ENCODE measurements around the gene GALNT17.

GALNT17 gene

DNA sequence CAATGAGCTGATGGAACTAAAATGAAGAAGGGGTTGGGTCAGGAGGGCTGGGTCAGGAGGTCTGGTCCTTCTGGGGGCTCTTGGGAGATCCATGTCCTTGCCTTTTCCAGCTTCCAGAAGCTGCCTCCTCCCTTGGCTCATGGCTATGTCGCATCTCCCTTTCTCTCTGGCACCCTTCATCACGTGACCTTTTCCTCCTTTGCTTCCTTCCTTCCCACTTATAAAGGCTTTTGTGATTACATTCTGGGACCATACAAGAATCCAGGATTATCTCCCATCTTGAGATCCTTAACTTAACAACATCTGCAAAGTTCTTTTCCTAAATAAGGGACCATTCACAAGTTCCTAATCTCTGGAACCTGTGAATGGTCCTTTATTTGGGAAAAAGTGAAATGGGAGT lies 290.2 kb downstream of the GALNT17 start:
- Histone ChIP-seq H3K4me1 (ENCODE audit: control insufficient read depth, insufficient read depth, low read length) (no peaks in the 10 kb centered on the region), H3K36me3 (ENCODE audit: control insufficient read depth in 2 of 2, insufficient read depth in 1 of 2, low read length in 2 of 2) (no peaks in the 10 kb centered on the region), H3K9me3 (ENCODE audit: control insufficient read depth, insufficient read depth, low read depth, low read length) (no peaks in the 10 kb centered on the region), H3K4me3 (ENCODE audit: low read depth, low read length) (no peak overlapping the region), H3K27ac (ENCODE audit: extremely low read depth, low read depth, low read length) (no peak overlapping the region)
- ChIA-PET CTCF (no interaction called here), POLR2A (interaction anchor here (0.7 kb wide), 1 partner anchor 478 kb away, joined by 4 read pairs; no protein-coding TSS in a partner anchor)
- TF ChIP-seq ZNF571 (tag by site-specific recombination; IDR thresholded peaks at IDR 0.05) (no peak), ZNF701 (tag by site-specific recombination; IDR thresholded peaks at IDR 0.05) (no peak), ZBTB1 (tag by site-specific recombination; IDR thresholded peaks at IDR 0.05) (no peak), ZNF558 (tag by site-specific recombination; IDR thresholded peaks at IDR 0.05) (no peak), ZNF777 (tag by site-specific recombination; IDR thresholded peaks at IDR 0.05; ENCODE audit: borderline replicate concordance) (no peak), TCF7L2 (IDR thresholded peaks at IDR 0.05; ENCODE audit: borderline replicate concordance, low read depth, low read length) (no peak), ZNF670 (tag by site-specific recombination; IDR thresholded peaks at IDR 0.05; ENCODE audit: low read depth) (no peak), ZNF10 (tag by site-specific recombination; IDR thresholded peaks at IDR 0.05) (no peak), ZNF555 (tag by site-specific recombination; conservative IDR thresholded peaks at IDR 0.05) (no peak), KLF8 (tag by site-specific recombination; IDR thresholded peaks at IDR 0.05) (no peak), ZNF169 (tag by site-specific recombination; IDR thresholded peaks at IDR 0.05) (no peak), ZNF544 (tag by site-specific recombination; IDR thresholded peaks at IDR 0.05) (no peak), SP7 (tag by site-specific recombination; IDR thresholded peaks at IDR 0.05) (no peak), ZNF174 (tag by site-specific recombination; IDR thresholded peaks at IDR 0.05) (no peak)
- TF ChIP-seq, protein P1, sequence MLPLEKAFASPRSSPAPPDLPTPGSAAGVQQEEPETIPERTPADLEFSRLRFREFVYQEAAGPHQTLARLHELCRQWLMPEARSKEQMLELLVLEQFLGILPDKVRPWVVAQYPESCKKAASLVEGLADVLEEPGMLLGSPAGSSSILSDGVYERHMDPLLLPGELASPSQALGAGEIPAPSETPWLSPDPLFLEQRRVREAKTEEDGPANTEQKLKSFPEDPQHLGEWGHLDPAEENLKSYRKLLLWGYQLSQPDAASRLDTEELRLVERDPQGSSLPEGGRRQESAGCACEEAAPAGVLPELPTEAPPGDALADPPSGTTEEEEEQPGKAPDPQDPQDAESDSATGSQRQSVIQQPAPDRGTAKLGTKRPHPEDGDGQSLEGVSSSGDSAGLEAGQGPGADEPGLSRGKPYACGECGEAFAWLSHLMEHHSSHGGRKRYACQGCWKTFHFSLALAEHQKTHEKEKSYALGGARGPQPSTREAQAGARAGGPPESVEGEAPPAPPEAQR (tag by site-specific recombination; IDR thresholded peaks at IDR 0.05) = no peak
- TF ChIP-seq, protein P2, sequence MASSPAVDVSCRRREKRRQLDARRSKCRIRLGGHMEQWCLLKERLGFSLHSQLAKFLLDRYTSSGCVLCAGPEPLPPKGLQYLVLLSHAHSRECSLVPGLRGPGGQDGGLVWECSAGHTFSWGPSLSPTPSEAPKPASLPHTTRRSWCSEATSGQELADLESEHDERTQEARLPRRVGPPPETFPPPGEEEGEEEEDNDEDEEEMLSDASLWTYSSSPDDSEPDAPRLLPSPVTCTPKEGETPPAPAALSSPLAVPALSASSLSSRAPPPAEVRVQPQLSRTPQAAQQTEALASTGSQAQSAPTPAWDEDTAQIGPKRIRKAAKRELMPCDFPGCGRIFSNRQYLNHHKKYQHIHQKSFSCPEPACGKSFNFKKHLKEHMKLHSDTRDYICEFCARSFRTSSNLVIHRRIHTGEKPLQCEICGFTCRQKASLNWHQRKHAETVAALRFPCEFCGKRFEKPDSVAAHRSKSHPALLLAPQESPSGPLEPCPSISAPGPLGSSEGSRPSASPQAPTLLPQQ (tag by site-specific recombination; IDR thresholded peaks at IDR 0.05) = no peak
- TF ChIP-seq, protein P3, sequence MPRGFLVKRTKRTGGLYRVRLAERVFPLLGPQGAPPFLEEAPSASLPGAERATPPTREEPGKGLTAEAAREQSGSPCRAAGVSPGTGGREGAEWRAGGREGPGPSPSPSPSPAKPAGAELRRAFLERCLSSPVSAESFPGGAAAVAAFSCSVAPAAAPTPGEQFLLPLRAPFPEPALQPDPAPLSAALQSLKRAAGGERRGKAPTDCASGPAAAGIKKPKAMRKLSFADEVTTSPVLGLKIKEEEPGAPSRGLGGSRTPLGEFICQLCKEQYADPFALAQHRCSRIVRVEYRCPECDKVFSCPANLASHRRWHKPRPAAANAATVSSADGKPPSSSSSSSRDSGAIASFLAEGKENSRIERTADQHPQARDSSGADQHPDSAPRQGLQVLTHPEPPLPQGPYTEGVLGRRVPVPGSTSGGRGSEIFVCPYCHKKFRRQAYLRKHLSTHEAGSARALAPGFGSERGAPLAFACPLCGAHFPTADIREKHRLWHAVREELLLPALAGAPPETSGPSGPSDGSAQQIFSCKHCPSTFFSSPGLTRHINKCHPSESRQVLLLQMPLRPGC (tag by site-specific recombination; IDR thresholded peaks at IDR 0.05) = no peak
- TF ChIP-seq, protein P4, sequence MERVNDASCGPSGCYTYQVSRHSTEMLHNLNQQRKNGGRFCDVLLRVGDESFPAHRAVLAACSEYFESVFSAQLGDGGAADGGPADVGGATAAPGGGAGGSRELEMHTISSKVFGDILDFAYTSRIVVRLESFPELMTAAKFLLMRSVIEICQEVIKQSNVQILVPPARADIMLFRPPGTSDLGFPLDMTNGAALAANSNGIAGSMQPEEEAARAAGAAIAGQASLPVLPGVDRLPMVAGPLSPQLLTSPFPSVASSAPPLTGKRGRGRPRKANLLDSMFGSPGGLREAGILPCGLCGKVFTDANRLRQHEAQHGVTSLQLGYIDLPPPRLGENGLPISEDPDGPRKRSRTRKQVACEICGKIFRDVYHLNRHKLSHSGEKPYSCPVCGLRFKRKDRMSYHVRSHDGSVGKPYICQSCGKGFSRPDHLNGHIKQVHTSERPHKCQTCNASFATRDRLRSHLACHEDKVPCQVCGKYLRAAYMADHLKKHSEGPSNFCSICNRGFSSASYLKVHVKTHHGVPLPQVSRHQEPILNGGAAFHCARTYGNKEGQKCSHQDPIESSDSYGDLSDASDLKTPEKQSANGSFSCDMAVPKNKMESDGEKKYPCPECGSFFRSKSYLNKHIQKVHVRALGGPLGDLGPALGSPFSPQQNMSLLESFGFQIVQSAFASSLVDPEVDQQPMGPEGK (tag by site-specific recombination; IDR thresholded peaks at IDR 0.05) = no peak
- TF ChIP-seq, protein P5, sequence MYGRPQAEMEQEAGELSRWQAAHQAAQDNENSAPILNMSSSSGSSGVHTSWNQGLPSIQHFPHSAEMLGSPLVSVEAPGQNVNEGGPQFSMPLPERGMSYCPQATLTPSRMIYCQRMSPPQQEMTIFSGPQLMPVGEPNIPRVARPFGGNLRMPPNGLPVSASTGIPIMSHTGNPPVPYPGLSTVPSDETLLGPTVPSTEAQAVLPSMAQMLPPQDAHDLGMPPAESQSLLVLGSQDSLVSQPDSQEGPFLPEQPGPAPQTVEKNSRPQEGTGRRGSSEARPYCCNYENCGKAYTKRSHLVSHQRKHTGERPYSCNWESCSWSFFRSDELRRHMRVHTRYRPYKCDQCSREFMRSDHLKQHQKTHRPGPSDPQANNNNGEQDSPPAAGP (tag by site-specific recombination; IDR thresholded peaks at IDR 0.05) = no peak
- TF ChIP-seq, protein P6, sequence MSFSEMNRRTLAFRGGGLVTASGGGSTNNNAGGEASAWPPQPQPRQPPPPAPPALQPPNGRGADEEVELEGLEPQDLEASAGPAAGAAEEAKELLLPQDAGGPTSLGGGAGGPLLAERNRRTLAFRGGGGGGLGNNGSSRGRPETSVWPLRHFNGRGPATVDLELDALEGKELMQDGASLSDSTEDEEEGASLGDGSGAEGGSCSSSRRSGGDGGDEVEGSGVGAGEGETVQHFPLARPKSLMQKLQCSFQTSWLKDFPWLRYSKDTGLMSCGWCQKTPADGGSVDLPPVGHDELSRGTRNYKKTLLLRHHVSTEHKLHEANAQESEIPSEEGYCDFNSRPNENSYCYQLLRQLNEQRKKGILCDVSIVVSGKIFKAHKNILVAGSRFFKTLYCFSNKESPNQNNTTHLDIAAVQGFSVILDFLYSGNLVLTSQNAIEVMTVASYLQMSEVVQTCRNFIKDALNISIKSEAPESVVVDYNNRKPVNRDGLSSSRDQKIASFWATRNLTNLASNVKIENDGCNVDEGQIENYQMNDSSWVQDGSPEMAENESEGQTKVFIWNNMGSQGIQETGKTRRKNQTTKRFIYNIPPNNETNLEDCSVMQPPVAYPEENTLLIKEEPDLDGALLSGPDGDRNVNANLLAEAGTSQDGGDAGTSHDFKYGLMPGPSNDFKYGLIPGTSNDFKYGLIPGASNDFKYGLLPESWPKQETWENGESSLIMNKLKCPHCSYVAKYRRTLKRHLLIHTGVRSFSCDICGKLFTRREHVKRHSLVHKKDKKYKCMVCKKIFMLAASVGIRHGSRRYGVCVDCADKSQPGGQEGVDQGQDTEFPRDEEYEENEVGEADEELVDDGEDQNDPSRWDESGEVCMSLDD (tag by site-specific recombination; IDR thresholded peaks at IDR 0.05) = no peak

All from HEK293 (cell line).